CD4-positive, alpha-beta T cell treated with Interleukin-6 at 100 ng/mL for 8 hours (primary cell): ENCODE results near the gene TMEM243.
"Not testable (repeated sequence)": the region's sequence is repeated elsewhere in the genome, so short reads cannot be mapped to it uniquely, and the experiment has no call there.

Experiments used
- DNase-seq: peaks from one replicate; pipeline ENCODE4 v3.0.0-alpha.2; 2020; ENCODE audit warnings: mixed read lengths, low spot score

The TMEM243 gene

GRCh38 chr7:87219545-87220025, at the start of gene TMEM243:
Gene TMEM243, minus strand, starts transcription at chr7:87219732. Its CDS starts 229 bp downstream, at chr7:87219503.
- peak; percentile 82 for DNase-seq

- no peak for DNase-seq
These were observed 47.8 kb upstream of the TMEM243 start for GRCh38 chr7:87267239-87267900.

GRCh38 chr7:87263537-87263936, 44.0 kb upstream of the TMEM243 start:
- DNase-seq: no peak

GRCh38 chr7:87253589-87254087, 34.1 kb upstream of the TMEM243 start:
- DNase-seq: no peak

GRCh38 chr7:87245671-87246070, 26.1 kb upstream of the TMEM243 start:
- not testable (repeated sequence) for DNase-seq

- DNase-seq: not testable (repeated sequence)
These were observed 19.0 kb upstream of the TMEM243 start for GRCh38 chr7:87238464-87239051.

- no peak for DNase-seq
These were observed 15.4 kb upstream of the TMEM243 start for GRCh38 chr7:87234949-87235348.

- no peak for DNase-seq
These were observed 12.2 kb upstream of the TMEM243 start for GRCh38 chr7:87231711-87232110.

GRCh38 chr7:87231258-87231657, 11.7 kb upstream of the TMEM243 start:
- no peak for DNase-seq

GRCh38 chr7:87226495-87226894, 7.0 kb upstream of the TMEM243 start:
- DNase-seq: no peak

- DNase-seq: no peak
These were observed 6.2 kb upstream of the TMEM243 start for GRCh38 chr7:87225696-87226095.

GRCh38 chr7:87223666-87224065, 4.1 kb upstream of the TMEM243 start:
- no peak for DNase-seq

- DNase-seq: no peak
These were observed 1.2 kb upstream of the TMEM243 start for GRCh38 chr7:87220734-87221215.

- DNase-seq: peak; percentile 80
These were observed 648 bp upstream of the TMEM243 start for GRCh38 chr7:87220026-87220733.

GRCh38 chr7:87218796-87219544, 562 bp downstream of the TMEM243 start:
- DNase-seq: peak; percentile 42

- no peak for DNase-seq
These were observed 1.4 kb downstream of the TMEM243 start for GRCh38 chr7:87217983-87218653.

- peak; percentile 45 for DNase-seq
These were observed 2.6 kb downstream of the TMEM243 start for GRCh38 chr7:87216701-87217508.

- no peak for DNase-seq
These were observed 4.5 kb downstream of the TMEM243 start for GRCh38 chr7:87215046-87215445.

GRCh38 chr7:87213811-87214210, 5.7 kb downstream of the TMEM243 start:
- DNase-seq: no peak

GRCh38 chr7:87213252-87213651, 6.3 kb downstream of the TMEM243 start:
- no peak for DNase-seq

- DNase-seq: peak; percentile 32
These were observed 7.0 kb downstream of the TMEM243 start for GRCh38 chr7:87212498-87212897.
